Esophagus muscularis mucosa (tissue), 3 donors: ENCODE data around the gene GPR18.

ENCODE experiments used
- POLR2A ChIP-seq: fragments of 450-650 bp; IDR thresholded peaks from one replicate; pipeline ENCODE4 v1.6.1; 2017; ENCODE audit warnings: antibody characterized with exemption, moderate library complexity, mild to moderate bottlenecking, low read depth
- TF ChIP-seq, protein P1 (sequence below), 3 experiments: fragments of 200-600 bp in 2 of 3; fragments of 450-650 bp in 1 of 3; sonication (generic) in 2 of 3; IDR thresholded peaks; one replicate each; pipeline ENCODE4 v1.5.1; 2017 to 2019; ENCODE audit warnings: antibody characterized with exemption in 3 of 3, mild to moderate bottlenecking in 2 of 3, moderate library complexity in 1 of 3

DNA sequence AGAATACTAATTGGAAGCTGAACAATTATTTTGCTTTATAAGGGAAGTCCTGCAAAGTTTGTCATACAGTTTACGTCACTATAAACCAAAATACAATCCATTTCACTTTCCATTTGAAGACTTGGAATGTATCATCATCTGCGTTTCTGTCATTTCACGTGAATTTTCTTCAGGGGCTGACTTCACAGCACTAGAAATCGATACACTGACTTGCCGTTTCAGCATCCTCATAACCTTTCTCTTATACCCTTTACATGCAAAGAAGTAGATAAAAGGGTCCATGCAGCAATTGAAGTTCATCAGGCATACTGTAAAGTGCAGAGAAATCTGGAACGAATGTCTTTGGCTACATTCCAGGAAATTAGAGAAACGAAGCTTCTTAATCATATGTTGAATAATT lies 36.8 kb upstream of the GPR18 start:
- TF ChIP-seq, protein P1, sequence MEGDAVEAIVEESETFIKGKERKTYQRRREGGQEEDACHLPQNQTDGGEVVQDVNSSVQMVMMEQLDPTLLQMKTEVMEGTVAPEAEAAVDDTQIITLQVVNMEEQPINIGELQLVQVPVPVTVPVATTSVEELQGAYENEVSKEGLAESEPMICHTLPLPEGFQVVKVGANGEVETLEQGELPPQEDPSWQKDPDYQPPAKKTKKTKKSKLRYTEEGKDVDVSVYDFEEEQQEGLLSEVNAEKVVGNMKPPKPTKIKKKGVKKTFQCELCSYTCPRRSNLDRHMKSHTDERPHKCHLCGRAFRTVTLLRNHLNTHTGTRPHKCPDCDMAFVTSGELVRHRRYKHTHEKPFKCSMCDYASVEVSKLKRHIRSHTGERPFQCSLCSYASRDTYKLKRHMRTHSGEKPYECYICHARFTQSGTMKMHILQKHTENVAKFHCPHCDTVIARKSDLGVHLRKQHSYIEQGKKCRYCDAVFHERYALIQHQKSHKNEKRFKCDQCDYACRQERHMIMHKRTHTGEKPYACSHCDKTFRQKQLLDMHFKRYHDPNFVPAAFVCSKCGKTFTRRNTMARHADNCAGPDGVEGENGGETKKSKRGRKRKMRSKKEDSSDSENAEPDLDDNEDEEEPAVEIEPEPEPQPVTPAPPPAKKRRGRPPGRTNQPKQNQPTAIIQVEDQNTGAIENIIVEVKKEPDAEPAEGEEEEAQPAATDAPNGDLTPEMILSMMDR (IDR thresholded peaks at IDR 0.05), result no peak
- TF ChIP-seq POLR2A, result no peak
